ENCODE measurements around the gene MAS1.
"Not testable (repeated sequence)": the region's sequence is repeated elsewhere in the genome, so short reads cannot be mapped to it uniquely, and the experiment has no call there.

DNA sequence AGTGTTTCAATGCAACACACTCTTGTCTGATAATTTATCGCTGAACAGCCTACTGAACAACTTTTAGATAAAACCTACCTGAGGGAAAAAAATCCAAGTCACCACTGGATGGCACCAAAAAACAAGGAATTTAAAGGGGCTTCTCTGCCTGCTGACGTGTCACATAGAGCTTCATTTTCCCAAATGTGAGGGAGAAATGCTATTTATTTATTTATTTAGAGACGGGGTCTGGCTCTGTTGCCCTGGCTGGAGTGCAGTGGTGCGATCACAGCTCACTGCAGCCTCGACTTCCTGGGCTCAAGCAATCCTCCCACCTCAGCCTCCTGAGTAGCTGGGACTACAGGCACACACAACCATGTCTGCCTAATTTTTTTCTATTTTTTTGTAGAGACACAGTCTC lies 27.4 kb upstream of the MAS1 start:
- not testable (repeated sequence) for TF ChIP-seq SUZ12 (IDR thresholded peaks at IDR 0.05); FOXK2 (IDR thresholded peaks at IDR 0.05); ZNF384 (IDR thresholded peaks at IDR 0.05); NFRKB (IDR thresholded peaks at IDR 0.05); SP1 (IDR thresholded peaks at IDR 0.05); TARDBP (IDR thresholded peaks at IDR 0.05); HDGF (IDR thresholded peaks at IDR 0.05; ENCODE audit: borderline replicate concordance)
